Lung (tissue), 12 donors: ENCODE results near the gene CBY1. TPM values are rescaled to one million over a fixed set of nuclear protein-coding genes. Genes with fewer than 3 reads are reported as not detected.
A peak's percentile ranks its signal among the peaks of the same experiment; 100 is the strongest.

Source experiments
- ATAC-seq: fragments of 200-7000 bp; cut with Tn5 transposase; one replicate; pipeline ENCODE4 v1.9.1; 2020; ENCODE audit warnings: moderate number of reproducible peaks; ENCODE audit not compliant: insufficient read depth, low FRiP score
- DNase-seq, 3 donors: peaks; one replicate each; pipeline ENCODE4 v3.0.0-alpha.2; 2013 to 2017
- H3K27ac ChIP-seq, 2 donors: one replicate each; pipeline ENCODE4 v1.5.1; 2013; ENCODE audit warnings: mild to moderate bottlenecking in 2 of 2, moderate library complexity in 2 of 2, control low read depth in 1 of 2, inconsistent platforms in 1 of 2, low read depth in 1 of 2, low read length in 1 of 2
- H3K27me3 ChIP-seq, 3 donors: one replicate each; pipeline ENCODE4 v1.5.1; 2013; ENCODE audit warnings: low read length in 2 of 3; ENCODE audit not compliant: control insufficient read depth in 3 of 3, insufficient read depth in 3 of 3
- H3K36me3 ChIP-seq, 4 donors: one replicate each; pipeline ENCODE4 v1.5.1; 2013; ENCODE audit warnings: low read length in 4 of 4, mild to moderate bottlenecking in 1 of 4, moderate library complexity in 1 of 4; ENCODE audit not compliant: control insufficient read depth in 4 of 4, insufficient read depth in 4 of 4
- H3K4me1 ChIP-seq, 5 donors: one replicate each; pipeline ENCODE4 v1.5.1; 2013; ENCODE audit warnings: low read length in 5 of 5, mild to moderate bottlenecking in 2 of 5, moderate library complexity in 1 of 5; ENCODE audit not compliant: control insufficient read depth in 5 of 5, insufficient read depth in 5 of 5
- H3K4me3 ChIP-seq: one replicate; pipeline ENCODE4 v1.5.1; 2013; ENCODE audit warnings: mild to moderate bottlenecking, control low read depth, moderate library complexity
- H3K9ac ChIP-seq, 2 donors: one replicate each; pipeline ENCODE4 v1.5.1; 2013; ENCODE audit warnings: low read length in 2 of 2, control low read depth in 1 of 2; ENCODE audit not compliant: insufficient read depth in 1 of 2
- H3K9me3 ChIP-seq, 4 donors: one replicate each; pipeline ENCODE4 v1.5.1; 2013; ENCODE audit warnings: low read length in 3 of 4, mild to moderate bottlenecking in 1 of 4, moderate library complexity in 1 of 4; ENCODE audit not compliant: control insufficient read depth in 4 of 4, insufficient read depth in 3 of 4
- WGBS, 2 donors: extraction: QIAGEN DNeasy Blood & Tissue Kit; methylation state at CpG; one replicate each; pipeline ENCODE4 v1.1.7; 2013; 5-methylcytosine and 5-hydroxymethylcytosine counted together
- polyA plus RNA-seq, 2 donors: library from polyadenylated mRNA; stranded (reverse); fragments of 200-250 nt; gene quantifications; one replicate each; pipeline ENCODE4 v1.2.1, GENCODE V29; 2013
- total RNA-seq, 2 donors: library from RNA; depleted of rRNA in 1 of 2; stranded (reverse); fragments of >200 nt in 1 of 2; gene quantifications; one replicate each; pipeline ENCODE4 v1.2.1, GENCODE V29; 2014 to 2021
- TF ChIP-seq, protein P1 (sequence below): IDR thresholded peaks from 2 replicates; pipeline ENCODE4 v1.5.1; 2012; ENCODE audit warnings: mild to moderate bottlenecking; ENCODE audit errors: control extremely low read depth, extremely low read depth
- donor health status: control.
- donor health status: control.
- donor health status: Bipolar disorder and iron deficiency.
- donor health status: healthy.
- donor health status: DM: yes; HTN: yes; CAD: no.

The CBY1 gene
- total and polyA plus RNA-seq, 4 donors, result 24.8 to 49.0 (median 29.2) TPM

GRCh38 chr22:38706101-38706900 is 49.9 kb downstream of the CBY1 start:
- H3K36me3 ChIP-seq, result peaks cover 0 to 3% (median 2%) of the 10 kb centered on the region in 4 donors
- 0 to 1% methylated on average over 52 to 80 of the region's 80 CpGs for WGBS, 2 donors
- ATAC-seq, result peak; percentile 5
- H3K27me3 ChIP-seq, result no peaks in the 10 kb centered on the region
- DNase-seq, result peak; percentile 34 to 59 (median 54)
- peak overlapping the region; percentile 50 to 93 for H3K9ac ChIP-seq
- H3K9me3 ChIP-seq, result no peaks in the 10 kb centered on the region
- H3K4me1 ChIP-seq, result peaks cover 8 to 27% (median 16%) of the 10 kb centered on the region in 5 donors
- peak overlapping the region; percentile 90 to 98 for H3K27ac ChIP-seq
- H3K4me3 ChIP-seq, result peak overlapping the region; percentile 84
- TF ChIP-seq, protein P1, sequence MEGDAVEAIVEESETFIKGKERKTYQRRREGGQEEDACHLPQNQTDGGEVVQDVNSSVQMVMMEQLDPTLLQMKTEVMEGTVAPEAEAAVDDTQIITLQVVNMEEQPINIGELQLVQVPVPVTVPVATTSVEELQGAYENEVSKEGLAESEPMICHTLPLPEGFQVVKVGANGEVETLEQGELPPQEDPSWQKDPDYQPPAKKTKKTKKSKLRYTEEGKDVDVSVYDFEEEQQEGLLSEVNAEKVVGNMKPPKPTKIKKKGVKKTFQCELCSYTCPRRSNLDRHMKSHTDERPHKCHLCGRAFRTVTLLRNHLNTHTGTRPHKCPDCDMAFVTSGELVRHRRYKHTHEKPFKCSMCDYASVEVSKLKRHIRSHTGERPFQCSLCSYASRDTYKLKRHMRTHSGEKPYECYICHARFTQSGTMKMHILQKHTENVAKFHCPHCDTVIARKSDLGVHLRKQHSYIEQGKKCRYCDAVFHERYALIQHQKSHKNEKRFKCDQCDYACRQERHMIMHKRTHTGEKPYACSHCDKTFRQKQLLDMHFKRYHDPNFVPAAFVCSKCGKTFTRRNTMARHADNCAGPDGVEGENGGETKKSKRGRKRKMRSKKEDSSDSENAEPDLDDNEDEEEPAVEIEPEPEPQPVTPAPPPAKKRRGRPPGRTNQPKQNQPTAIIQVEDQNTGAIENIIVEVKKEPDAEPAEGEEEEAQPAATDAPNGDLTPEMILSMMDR, result no peak

DNA sequence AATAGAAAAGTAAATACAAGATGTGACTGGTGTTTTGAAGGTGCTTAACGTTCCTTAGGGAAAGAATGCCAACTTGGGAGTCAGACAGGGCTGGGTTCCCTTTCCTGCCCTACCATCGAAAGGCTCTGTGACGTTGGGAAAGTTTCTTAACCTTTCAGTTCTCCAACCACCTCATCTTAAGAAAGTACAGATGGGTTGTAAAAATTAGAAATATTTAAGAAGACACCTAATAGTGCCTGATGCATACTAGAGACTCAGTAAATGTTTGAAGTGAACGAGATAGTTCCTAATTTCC is 50.4 kb downstream of the CBY1 start:
- no peak for ATAC-seq
- peaks cover 8 to 23% (median 16%) of the 10 kb centered on the region in 5 donors for H3K4me1 ChIP-seq
- H3K27ac ChIP-seq, result peak overlapping the region; percentile 90 to 98
- H3K9me3 ChIP-seq, result no peaks in the 10 kb centered on the region
- H3K4me3 ChIP-seq, result peak overlapping the region; percentile 84
- DNase-seq, result peak in 1 of 3 donors; percentile 63
- H3K36me3 ChIP-seq, result peaks cover 0 to 3% (median 2%) of the 10 kb centered on the region in 4 donors
- WGBS, 2 donors, result 0 to 2% methylated on average over 4 of the region's 4 CpGs
- TF ChIP-seq, protein P1, result no peak
- peak overlapping the region; percentile 50 to 93 for H3K9ac ChIP-seq
- no peaks in the 10 kb centered on the region for H3K27me3 ChIP-seq

GRCh38 chr22:38707346-38707745 is 50.9 kb downstream of the CBY1 start:
- ATAC-seq (no peak), DNase-seq (no peak)
- Histone ChIP-seq H3K27ac (peak overlapping the region in 1 of 2 donors; percentile 67), H3K9me3 (no peaks in the 10 kb centered on the region), H3K36me3 (peaks cover 0 to 7% (median 2%) of the 10 kb centered on the region in 4 donors), H3K27me3 (no peaks in the 10 kb centered on the region), H3K9ac (peak overlapping the region; percentile 50 to 93), H3K4me1 (peaks cover 8 to 23% (median 16%) of the 10 kb centered on the region in 5 donors), H3K4me3 (peak overlapping the region; percentile 30)
- TF ChIP-seq, protein P1, result no peak
- WGBS, 2 donors, result 16 to 19% methylated on average over 2 of the region's 2 CpGs
